Measurements from ENCODE around the gene HAO2. TPM values are rescaled to one million over a fixed set of nuclear protein-coding genes. Genes with fewer than 3 reads are reported as not detected.
"Not testable (repeated sequence)": the region's sequence is repeated elsewhere in the genome, so short reads cannot be mapped to it uniquely, and the experiment has no call there.

HAO2 gene
- total RNA-seq, 1 donor from 2014 or later, result not detected

DNA sequence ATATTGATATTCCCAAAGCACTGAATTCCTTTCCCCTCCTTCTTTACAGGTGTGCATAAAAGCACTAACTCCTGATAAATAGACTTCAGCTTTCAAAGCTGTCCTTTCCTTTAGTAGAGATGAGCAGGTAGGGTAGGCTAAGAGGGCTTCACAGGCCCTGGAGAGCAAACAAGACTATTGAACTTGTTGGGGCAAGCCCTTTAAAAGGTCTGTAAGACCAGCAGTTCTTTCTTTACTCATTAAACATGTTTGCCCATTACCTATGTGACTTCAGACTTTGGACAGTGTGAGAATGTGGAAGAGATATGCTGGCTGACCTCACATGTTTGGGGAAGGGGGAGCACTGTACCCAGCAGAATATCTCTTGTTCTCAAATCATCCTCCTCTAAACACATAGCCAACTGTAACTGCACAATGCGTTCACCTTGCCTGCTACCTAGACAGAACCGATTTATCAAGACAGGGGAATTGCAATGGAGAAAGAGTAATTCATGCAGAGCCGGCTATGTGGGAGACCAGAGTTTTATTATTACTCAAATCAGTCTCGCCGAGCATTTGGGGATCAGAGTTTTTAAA, 27.1 kb upstream of the HAO2 start:
- H3K4me3 ChIP-seq (ENCODE audit: low read depth, low read length), result no peak overlapping the region
- DNase-seq (ENCODE audit: low read depth), result no peak
- no peak for TF ChIP-seq CTCF (conservative IDR thresholded peaks at IDR 0.05; ENCODE audit: low read depth, low read length)

DNA sequence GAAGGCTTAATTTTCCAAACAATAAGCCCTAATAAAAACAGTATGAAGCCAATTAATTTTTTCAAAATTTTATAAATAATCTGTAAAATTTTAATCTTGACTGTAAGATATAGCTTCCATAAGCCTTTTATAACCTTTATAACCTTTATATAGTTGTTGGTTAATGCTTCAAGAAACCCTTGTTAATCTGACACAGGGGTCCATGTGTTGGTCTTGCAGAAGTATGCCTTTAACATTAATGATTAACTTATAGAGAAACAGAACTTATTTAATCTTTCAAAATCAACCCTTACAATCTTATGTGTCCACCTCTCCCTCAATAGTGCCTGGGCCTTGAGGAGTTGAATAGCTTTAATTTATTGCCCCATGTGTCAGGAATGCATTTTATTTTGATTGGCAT, 23.2 kb upstream of the HAO2 start:
- DNase-seq (ENCODE audit: low read depth), result no peak
- TF ChIP-seq CTCF (conservative IDR thresholded peaks at IDR 0.05; ENCODE audit: low read depth, low read length), result no peak

GRCh38 chr1:119347858-119348257, 20.7 kb upstream of the HAO2 start:
- no peak for TF ChIP-seq CTCF (conservative IDR thresholded peaks at IDR 0.05; ENCODE audit: low read depth, low read length)
- DNase-seq (ENCODE audit: low read depth), result no peak
- no peak overlapping the region for H3K4me3 ChIP-seq (ENCODE audit: low read depth, low read length)

More for the DNA sequence above, 23.2 kb upstream of the HAO2 start:
- H3K4me3 ChIP-seq (ENCODE audit: low read depth, low read length), result no peak overlapping the region

- DNase-seq (ENCODE audit: low read depth), result no peak
- no peak overlapping the region for H3K4me3 ChIP-seq (ENCODE audit: low read depth, low read length)
- TF ChIP-seq CTCF (conservative IDR thresholded peaks at IDR 0.05; ENCODE audit: low read depth, low read length), result no peak
Observed at GRCh38 chr1:119348941-119349340, 19.6 kb upstream of the HAO2 start.

- not testable (repeated sequence) for DNase-seq (ENCODE audit: low read depth); H3K4me3 ChIP-seq (ENCODE audit: low read depth, low read length)
Observed at GRCh38 chr1:119350866-119351265, 17.7 kb upstream of the HAO2 start.

- TF ChIP-seq CTCF (conservative IDR thresholded peaks at IDR 0.05; ENCODE audit: low read depth, low read length), result no peak
- no peak for DNase-seq (ENCODE audit: low read depth)
- H3K4me3 ChIP-seq (ENCODE audit: low read depth, low read length), result no peak overlapping the region
Observed at GRCh38 chr1:119351997-119352396, 16.6 kb upstream of the HAO2 start.

DNA sequence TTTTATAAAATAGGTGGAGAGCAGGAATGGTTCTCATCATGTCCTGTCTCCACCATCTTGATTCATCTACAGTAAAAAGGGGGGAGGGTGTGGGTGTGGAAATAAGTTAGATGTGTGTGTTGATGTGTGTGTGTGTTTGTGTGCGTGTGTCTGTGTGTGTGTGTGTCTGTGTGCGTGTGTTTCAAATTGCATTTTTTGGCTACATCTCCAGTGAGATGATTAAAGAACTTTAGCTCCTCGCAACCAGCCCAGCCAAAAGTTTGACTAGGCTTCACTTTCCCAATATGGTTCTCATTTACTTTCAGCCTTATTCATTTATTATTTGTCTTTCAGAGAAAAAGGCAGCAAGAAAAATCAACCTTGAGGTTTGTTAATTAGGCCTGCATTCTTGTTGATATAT, 14.7 kb upstream of the HAO2 start:
- TF ChIP-seq CTCF (conservative IDR thresholded peaks at IDR 0.05; ENCODE audit: low read depth, low read length), result no peak
- H3K4me3 ChIP-seq (ENCODE audit: low read depth, low read length), result no peak overlapping the region
- no peak for DNase-seq (ENCODE audit: low read depth)

Measured in epithelial cell of proximal tubule (primary cell).